ENCODE data around the gene CCDC102B.

CCDC102B gene

DNA sequence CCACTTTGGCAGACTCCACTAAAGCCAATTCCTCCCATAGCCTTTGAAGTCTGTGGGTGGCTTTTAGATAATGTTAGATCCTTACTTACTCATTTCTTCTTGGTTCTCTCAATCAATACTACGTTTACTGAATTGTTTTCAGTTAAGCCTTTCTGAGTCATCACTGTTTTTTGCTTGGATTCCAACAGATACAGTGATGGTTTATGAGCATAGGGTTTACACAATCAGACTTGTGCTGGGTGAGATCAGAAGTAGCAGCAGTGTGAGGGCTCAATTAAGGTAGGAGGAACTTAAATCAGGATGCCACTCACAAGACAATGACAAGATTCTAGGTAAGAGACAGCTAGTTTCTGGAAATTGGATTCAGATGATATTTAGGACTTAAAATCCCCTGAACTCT, 305.1 kb downstream of the CCDC102B start:
- DNase-seq = no peak

All from NCI-H510A treated with DMSO at 0.1 percent for 48 hours (cell line).